ENCODE data around the gene CASP8AP2. TPM values are rescaled to one million over a fixed set of nuclear protein-coding genes. Genes with fewer than 3 reads are reported as not detected.

The CASP8AP2 gene
- total and polyA plus RNA-seq, 2 of the 13 experiments (the other 11 are each of a cell fraction or from before 2014, with no cell fraction given), result 5.7 to 13.5 TPM

- in situ Hi-C loops (cut with HindIII; ENCODE audit: extremely low pct_ligation_motif_present, low pct_unique_long_range_greater_than_20kb) (no loop called here), intact Hi-C loops (cut with micrococcal nuclease; ENCODE audit: unreplicated experiment) (no loop called here)
- Histone ChIP-seq H3K79me2 (ENCODE audit: insufficient read depth, low read length) (peaks cover 10% of the 10 kb centered on the region), H3K9me3 (ENCODE audit: low read length) (no peaks in the 10 kb centered on the region), H4K20me1 (ENCODE audit: insufficient read depth, low read length) (no peaks in the 10 kb centered on the region), H3K36me3 (replicated peaks in 1 of 2; ENCODE audit: control insufficient read depth in 1 of 2, insufficient read depth in 2 of 2, low read length in 2 of 2) (peaks cover 12 to 46% of the 10 kb centered on the region in 2 experiments), H3K27ac (ENCODE audit: extremely low read length, insufficient read depth, low read length) (no peak overlapping the region), H2AFZ (ENCODE audit: low read length) (no peak overlapping the region), H3K4me1 (ENCODE audit: insufficient read depth, low read length) (no peaks in the 10 kb centered on the region), H3K27me3 (ENCODE audit: control insufficient read depth in 1 of 2, insufficient read depth in 2 of 2, low read length in 2 of 2) (no peaks in the 10 kb centered on the region), H3K4me2 (ENCODE audit: low read depth, low read length) (no peak overlapping the region), H3K4me3 (replicated peaks in 1 of 3; ENCODE audit: insufficient read depth in 1 of 3, low read depth in 2 of 3, low read length in 3 of 3) (no peak overlapping the region), H3K9ac (ENCODE audit: insufficient read depth, low read depth, low read length) (no peak overlapping the region)
- FAIRE-seq, result no peak
- POLR2A ChIA-PET, result no interaction called here
- WGBS (ENCODE audit: low lambda C conversion rate), result 92% methylated on average over 2 of the region's 2 CpGs
- no peak for DNase-seq (ENCODE audit: low spot score)
- no TSS peak for BruUV-seq (replicated peaks)
- CTCF ChIA-PET (ENCODE audit: low intra/inter-chr PET ratio, low total read pairs), result no interaction called here
- no peak for ATAC-seq
- TF ChIP-seq ZNF75D (CRISPR knock-in tag; IDR thresholded peaks at IDR 0.05; ENCODE audit: borderline replicate concordance), result no peak
- TF ChIP-seq, protein P1, sequence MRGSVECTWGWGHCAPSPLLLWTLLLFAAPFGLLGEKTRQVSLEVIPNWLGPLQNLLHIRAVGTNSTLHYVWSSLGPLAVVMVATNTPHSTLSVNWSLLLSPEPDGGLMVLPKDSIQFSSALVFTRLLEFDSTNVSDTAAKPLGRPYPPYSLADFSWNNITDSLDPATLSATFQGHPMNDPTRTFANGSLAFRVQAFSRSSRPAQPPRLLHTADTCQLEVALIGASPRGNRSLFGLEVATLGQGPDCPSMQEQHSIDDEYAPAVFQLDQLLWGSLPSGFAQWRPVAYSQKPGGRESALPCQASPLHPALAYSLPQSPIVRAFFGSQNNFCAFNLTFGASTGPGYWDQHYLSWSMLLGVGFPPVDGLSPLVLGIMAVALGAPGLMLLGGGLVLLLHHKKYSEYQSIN (CRISPR knock-in tag; IDR thresholded peaks at IDR 0.05; ENCODE audit: borderline replicate concordance), result no peak
- TF ChIP-seq ZNF749 (CRISPR knock-in tag; IDR thresholded peaks at IDR 0.05; ENCODE audit: borderline replicate concordance), result no peak
- TF ChIP-seq, protein P2, sequence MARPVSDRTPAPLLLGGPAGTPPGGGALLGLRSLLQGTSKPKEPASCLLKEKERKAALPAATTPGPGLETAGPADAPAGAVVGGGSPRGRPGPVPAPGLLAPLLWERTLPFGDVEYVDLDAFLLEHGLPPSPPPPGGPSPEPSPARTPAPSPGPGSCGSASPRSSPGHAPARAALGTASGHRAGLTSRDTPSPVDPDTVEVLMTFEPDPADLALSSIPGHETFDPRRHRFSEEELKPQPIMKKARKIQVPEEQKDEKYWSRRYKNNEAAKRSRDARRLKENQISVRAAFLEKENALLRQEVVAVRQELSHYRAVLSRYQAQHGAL (CRISPR knock-in tag; IDR thresholded peaks at IDR 0.05; ENCODE audit: not compliant biosample characterization), result no peak
- TF ChIP-seq, protein P3, sequence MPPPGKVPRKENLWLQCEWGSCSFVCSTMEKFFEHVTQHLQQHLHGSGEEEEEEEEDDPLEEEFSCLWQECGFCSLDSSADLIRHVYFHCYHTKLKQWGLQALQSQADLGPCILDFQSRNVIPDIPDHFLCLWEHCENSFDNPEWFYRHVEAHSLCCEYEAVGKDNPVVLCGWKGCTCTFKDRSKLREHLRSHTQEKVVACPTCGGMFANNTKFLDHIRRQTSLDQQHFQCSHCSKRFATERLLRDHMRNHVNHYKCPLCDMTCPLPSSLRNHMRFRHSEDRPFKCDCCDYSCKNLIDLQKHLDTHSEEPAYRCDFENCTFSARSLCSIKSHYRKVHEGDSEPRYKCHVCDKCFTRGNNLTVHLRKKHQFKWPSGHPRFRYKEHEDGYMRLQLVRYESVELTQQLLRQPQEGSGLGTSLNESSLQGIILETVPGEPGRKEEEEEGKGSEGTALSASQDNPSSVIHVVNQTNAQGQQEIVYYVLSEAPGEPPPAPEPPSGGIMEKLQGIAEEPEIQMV (CRISPR knock-in tag; IDR thresholded peaks at IDR 0.05; ENCODE audit: low read depth), result no peak
- TF ChIP-seq, protein P4, sequence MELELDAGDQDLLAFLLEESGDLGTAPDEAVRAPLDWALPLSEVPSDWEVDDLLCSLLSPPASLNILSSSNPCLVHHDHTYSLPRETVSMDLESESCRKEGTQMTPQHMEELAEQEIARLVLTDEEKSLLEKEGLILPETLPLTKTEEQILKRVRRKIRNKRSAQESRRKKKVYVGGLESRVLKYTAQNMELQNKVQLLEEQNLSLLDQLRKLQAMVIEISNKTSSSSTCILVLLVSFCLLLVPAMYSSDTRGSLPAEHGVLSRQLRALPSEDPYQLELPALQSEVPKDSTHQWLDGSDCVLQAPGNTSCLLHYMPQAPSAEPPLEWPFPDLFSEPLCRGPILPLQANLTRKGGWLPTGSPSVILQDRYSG (CRISPR knock-in tag; IDR thresholded peaks at IDR 0.05), result no peak
- no peak for TF ChIP-seq ZNF3 (CRISPR knock-in tag; IDR thresholded peaks at IDR 0.05)
- TF ChIP-seq PHF21A (CRISPR knock-in tag; IDR thresholded peaks at IDR 0.05), result no peak
- TF ChIP-seq HES4 (CRISPR knock-in tag; IDR thresholded peaks at IDR 0.05; ENCODE audit: borderline replicate concordance), result no peak
- no peak for TF ChIP-seq TBL1XR1 (IDR thresholded peaks at IDR 0.05; ENCODE audit: borderline replicate concordance, low read length, partially characterized antibody)
- no peak for TF ChIP-seq NPAS2 (CRISPR knock-in tag; IDR thresholded peaks at IDR 0.05; ENCODE audit: borderline replicate concordance)
- TF ChIP-seq HOXA7 (CRISPR knock-in tag; IDR thresholded peaks at IDR 0.05), result no peak
- no peak for TF ChIP-seq ZNF530 (CRISPR knock-in tag; IDR thresholded peaks at IDR 0.05; ENCODE audit: low read depth)
- no peak for TF ChIP-seq TEF (CRISPR knock-in tag; IDR thresholded peaks at IDR 0.05)
- no peak for TF ChIP-seq TCF12 (IDR thresholded peaks at IDR 0.05)
- no peak for TF ChIP-seq TCF12 (CRISPR knock-in tag; IDR thresholded peaks at IDR 0.05)
- TF ChIP-seq, protein P5, sequence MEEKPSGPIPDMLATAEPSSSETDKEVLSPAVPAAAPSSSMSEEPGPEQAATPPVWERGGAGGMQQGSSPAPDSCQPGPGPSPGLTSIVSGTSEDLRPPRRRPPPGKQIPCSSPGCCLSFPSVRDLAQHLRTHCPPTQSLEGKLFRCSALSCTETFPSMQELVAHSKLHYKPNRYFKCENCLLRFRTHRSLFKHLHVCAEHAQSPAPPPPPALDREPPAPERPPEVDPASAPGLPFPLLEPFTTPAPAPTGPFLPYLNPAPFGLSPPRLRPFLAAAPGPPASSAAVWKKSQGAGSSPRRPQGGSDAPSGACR (CRISPR knock-in tag; IDR thresholded peaks at IDR 0.05), result no peak
- no peak for TF ChIP-seq TOE1 (CRISPR knock-in tag; IDR thresholded peaks at IDR 0.05)
- TF ChIP-seq HDAC1 (CRISPR knock-in tag; IDR thresholded peaks at IDR 0.05), result no peak
Measured at GRCh38 chr6:89799756-89800155, 29.9 kb upstream of the CASP8AP2 start.

Data from HepG2 (cell line).